ENCODE results near the gene ATP10A.

DNA sequence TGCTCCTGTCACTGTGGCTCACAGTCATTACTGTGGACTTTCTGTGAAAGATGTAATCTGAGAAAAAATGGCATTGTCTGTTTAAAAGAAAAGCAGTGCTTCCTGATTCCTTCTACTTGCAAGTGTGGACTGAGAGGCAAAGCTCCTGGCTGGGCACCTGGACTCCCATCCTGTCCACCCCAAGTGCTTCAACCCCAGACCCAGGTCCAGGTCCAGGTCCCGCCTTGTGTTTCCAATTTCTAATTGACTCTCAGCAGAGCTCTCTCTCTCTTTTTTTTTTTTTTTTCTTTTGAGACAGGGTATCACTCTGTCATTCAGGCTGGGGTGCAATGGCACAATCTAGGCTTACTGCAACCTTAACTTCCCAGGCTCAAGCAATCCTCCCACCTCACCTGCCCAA lies 94.9 kb downstream of the ATP10A start:
- TF ChIP-seq, protein P1, sequence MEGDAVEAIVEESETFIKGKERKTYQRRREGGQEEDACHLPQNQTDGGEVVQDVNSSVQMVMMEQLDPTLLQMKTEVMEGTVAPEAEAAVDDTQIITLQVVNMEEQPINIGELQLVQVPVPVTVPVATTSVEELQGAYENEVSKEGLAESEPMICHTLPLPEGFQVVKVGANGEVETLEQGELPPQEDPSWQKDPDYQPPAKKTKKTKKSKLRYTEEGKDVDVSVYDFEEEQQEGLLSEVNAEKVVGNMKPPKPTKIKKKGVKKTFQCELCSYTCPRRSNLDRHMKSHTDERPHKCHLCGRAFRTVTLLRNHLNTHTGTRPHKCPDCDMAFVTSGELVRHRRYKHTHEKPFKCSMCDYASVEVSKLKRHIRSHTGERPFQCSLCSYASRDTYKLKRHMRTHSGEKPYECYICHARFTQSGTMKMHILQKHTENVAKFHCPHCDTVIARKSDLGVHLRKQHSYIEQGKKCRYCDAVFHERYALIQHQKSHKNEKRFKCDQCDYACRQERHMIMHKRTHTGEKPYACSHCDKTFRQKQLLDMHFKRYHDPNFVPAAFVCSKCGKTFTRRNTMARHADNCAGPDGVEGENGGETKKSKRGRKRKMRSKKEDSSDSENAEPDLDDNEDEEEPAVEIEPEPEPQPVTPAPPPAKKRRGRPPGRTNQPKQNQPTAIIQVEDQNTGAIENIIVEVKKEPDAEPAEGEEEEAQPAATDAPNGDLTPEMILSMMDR (IDR thresholded peaks at IDR 0.05) = no peak
- TF ChIP-seq POLR2A (IDR thresholded peaks at IDR 0.05) (no peak), EP300 (IDR thresholded peaks at IDR 0.05) (no peak)

All from ovary (tissue), 3 donors.